Transverse colon (tissue), 4 donors: Measurements from ENCODE around the gene C2. TPM values are rescaled to one million over a fixed set of nuclear protein-coding genes. Genes with fewer than 3 reads are reported as not detected.
"Not testable (repeated sequence)": the region's sequence is repeated elsewhere in the genome, so short reads cannot be mapped to it uniquely, and the experiment has no call there.

ENCODE experiments used
- DNase-seq: peaks from one replicate; pipeline ENCODE4 v3.0.0-alpha.2; 2019
- H3K27ac ChIP-seq, 4 donors: fragments of 200-600 bp; sonication (generic); 2 replicates each; pipeline ENCODE4 v1.5.1; 2016 to 2018; ENCODE audit warnings: inconsistent platforms in 4 of 4
- H3K27me3 ChIP-seq: fragments of 200-600 bp; sonication (generic); 2 replicates; pipeline ENCODE4 v1.5.1; 2017; ENCODE audit warnings: inconsistent platforms
- H3K36me3 ChIP-seq, 4 donors: fragments of 200-600 bp; sonication (generic); 2 replicates each; pipeline ENCODE4 v1.5.1; 2017 to 2019; ENCODE audit warnings: inconsistent platforms in 4 of 4
- H3K4me1 ChIP-seq, 4 donors: fragments of 200-600 bp; sonication (generic); 2 replicates each; pipeline ENCODE4 v1.5.1; 2017 to 2020; ENCODE audit warnings: inconsistent platforms in 4 of 4
- H3K4me3 ChIP-seq, 4 donors: fragments of 200-600 bp; sonication (generic); 1 replicate in 1 of 4; 2 replicates in 3 of 4; pipeline versions ENCODE4 v1.5.1 to v1.6.1; 2017 to 2019; ENCODE audit warnings: inconsistent platforms in 4 of 4
- H3K9me3 ChIP-seq, 2 donors: fragments of 200-600 bp; sonication (generic); 2 replicates each; pipeline ENCODE4 v1.5.1; 2017 to 2019; ENCODE audit warnings: inconsistent platforms in 2 of 2
- EP300 ChIP-seq: sonication (generic); formaldehyde crosslinking; IDR thresholded peaks from one replicate; pipeline ENCODE4 v1.6.1; 2017; ENCODE audit warnings: antibody characterized with exemption, low read depth
- POLR2A ChIP-seq: fragments of 450-650 bp; IDR thresholded peaks from one replicate; pipeline ENCODE4 v1.6.1; 2016; ENCODE audit warnings: antibody characterized with exemption, mild to moderate bottlenecking, moderate library complexity
- POLR2AphosphoS5 ChIP-seq, 3 donors: sonication (generic); formaldehyde crosslinking; IDR thresholded peaks; one replicate each; pipeline ENCODE4 v1.6.1; 2016; ENCODE audit warnings: antibody characterized with exemption in 3 of 3
- WGBS, 2 donors: methylation state at CpG; one replicate each; pipeline ENCODE4 v1.1.5; 2018; ENCODE audit warnings: low coverage in 1 of 2; 5-methylcytosine and 5-hydroxymethylcytosine counted together
- in situ Hi-C, 4 donors: fragments of 200-750 bp; cut with MboI; loops; one replicate each; pipeline versions ENCODE4 v1.15.0 to v1.15.1; 2017; ENCODE audit warnings: low sequenced_read_pairs in 3 of 4, low pct_ligation_motif_present in 1 of 4, low pct_unique_long_range_greater_than_20kb in 1 of 4
- intact Hi-C: fragments of 100-400 bp; cut with DNase I; formaldehyde crosslinking; loops from one replicate; pipeline ENCODE4 v1.15.1; 2023; ENCODE audit warnings: low total_unique reads
- total RNA-seq, 4 donors: library from RNA; depleted of rRNA; stranded (reverse); fragments of >200 nt; gene quantifications; one replicate each; pipeline ENCODE4 v1.1.0, GENCODE V29; 2016
- TF ChIP-seq, protein P1 (sequence below), 5 experiments: fragments of 200-600 bp in 3 of 5; fragments of 450-650 bp in 2 of 5; sonication (generic) in 3 of 5; IDR thresholded peaks; 1 replicate in 2 of 5; 2 replicates in 3 of 5; pipeline ENCODE4 v1.5.1; 2016 to 2017; ENCODE audit warnings: antibody characterized with exemption in 5 of 5, inconsistent platforms in 3 of 5, mild to moderate bottlenecking in 2 of 5, moderate library complexity in 1 of 5

C2 gene
- total RNA-seq, 4 donors from 2014 or later: 4.6 to 9.4 (median 7.5) TPM

DNA sequence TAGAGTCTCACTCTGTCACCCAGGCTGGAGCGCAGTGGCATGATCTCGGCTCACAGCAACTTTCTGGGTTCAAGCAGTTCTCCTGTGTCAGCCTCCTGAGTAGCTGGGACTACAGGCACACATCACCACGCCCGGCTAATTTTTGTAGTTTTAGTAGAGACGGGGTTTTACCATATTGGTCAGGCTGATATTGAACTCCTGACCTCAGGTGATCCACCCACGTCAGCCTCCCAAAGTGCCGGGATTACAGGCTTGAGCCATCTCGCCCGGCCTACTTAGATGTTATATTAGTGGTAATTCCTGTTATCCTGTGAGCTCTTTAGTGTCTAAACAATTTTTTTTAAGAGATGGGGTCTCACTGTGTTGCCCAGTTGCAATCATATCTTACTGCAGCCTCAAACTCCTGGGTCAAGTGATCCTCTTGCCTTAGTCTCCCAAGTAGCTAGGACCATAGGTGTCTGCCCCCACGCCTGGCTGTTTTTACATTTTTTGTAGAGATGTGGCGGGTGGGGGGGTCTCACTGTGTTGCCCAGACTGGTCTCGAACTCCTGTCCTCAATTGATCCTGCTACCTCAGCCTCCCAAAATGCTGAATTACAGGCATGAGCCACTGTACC lies 50.4 kb downstream of the C2 start:
- DNase-seq: no peak
- peaks cover 6 to 9% (median 7%) of the 10 kb centered on the region in 4 donors for H3K4me1 ChIP-seq
- intact Hi-C loops: no loop called here
- 95 to 96% methylated on average over 5 to 12 of the region's 12 CpGs for WGBS, 2 donors
- peaks cover 0 to 5% (median 2%) of the 10 kb centered on the region in 4 donors for H3K36me3 ChIP-seq
- H3K27ac ChIP-seq: no peak overlapping the region
- no peaks in the 10 kb centered on the region for H3K9me3 ChIP-seq
- in situ Hi-C loops: no loop called here
- H3K4me3 ChIP-seq: no peak overlapping the region
- TF ChIP-seq EP300: no peak
- TF ChIP-seq POLR2AphosphoS5 (IDR thresholded peaks at IDR 0.05): no peak
- TF ChIP-seq, protein P1, sequence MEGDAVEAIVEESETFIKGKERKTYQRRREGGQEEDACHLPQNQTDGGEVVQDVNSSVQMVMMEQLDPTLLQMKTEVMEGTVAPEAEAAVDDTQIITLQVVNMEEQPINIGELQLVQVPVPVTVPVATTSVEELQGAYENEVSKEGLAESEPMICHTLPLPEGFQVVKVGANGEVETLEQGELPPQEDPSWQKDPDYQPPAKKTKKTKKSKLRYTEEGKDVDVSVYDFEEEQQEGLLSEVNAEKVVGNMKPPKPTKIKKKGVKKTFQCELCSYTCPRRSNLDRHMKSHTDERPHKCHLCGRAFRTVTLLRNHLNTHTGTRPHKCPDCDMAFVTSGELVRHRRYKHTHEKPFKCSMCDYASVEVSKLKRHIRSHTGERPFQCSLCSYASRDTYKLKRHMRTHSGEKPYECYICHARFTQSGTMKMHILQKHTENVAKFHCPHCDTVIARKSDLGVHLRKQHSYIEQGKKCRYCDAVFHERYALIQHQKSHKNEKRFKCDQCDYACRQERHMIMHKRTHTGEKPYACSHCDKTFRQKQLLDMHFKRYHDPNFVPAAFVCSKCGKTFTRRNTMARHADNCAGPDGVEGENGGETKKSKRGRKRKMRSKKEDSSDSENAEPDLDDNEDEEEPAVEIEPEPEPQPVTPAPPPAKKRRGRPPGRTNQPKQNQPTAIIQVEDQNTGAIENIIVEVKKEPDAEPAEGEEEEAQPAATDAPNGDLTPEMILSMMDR (IDR thresholded peaks at IDR 0.05): no peak
- TF ChIP-seq POLR2A: no peak
- H3K27me3 ChIP-seq: no peaks in the 10 kb centered on the region

DNA sequence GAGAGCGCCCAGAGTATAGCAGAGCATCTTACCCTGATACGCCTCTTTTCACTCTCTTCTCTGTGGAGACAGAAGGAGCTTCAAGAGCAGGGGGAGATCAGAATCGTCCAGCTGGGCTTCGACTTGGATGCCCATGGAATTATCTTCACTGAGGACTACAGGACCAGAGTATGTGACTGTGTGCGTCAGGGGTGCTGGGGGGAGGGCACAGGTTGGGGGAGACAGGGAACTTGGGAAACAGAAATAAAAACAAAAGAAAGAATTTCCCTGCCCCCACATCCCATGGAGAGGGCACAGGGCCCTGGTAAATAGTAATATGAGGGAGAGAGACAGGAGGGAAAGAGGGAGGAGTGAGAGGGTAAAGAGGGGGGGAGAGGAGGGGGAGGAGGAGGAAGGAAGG lies 51.3 kb downstream of the C2 start:
- in situ Hi-C loops: no loop called here
- H3K9me3 ChIP-seq: no peaks in the 10 kb centered on the region
- no peak for DNase-seq
- no peak for TF ChIP-seq POLR2AphosphoS5 (IDR thresholded peaks at IDR 0.05)
- TF ChIP-seq, protein P1 (IDR thresholded peaks at IDR 0.05): no peak
- TF ChIP-seq POLR2A: no peak
- TF ChIP-seq EP300: no peak
- no peaks in the 10 kb centered on the region for H3K4me1 ChIP-seq
- H3K4me3 ChIP-seq: no peak overlapping the region
- intact Hi-C loops: no loop called here
- peaks cover 0 to 5% (median 2%) of the 10 kb centered on the region in 4 donors for H3K36me3 ChIP-seq
- no peaks in the 10 kb centered on the region for H3K27me3 ChIP-seq
- H3K27ac ChIP-seq: no peak overlapping the region
- WGBS, 2 donors: 91 to 100% methylated on average over 1 to 5 of the region's 5 CpGs

DNA sequence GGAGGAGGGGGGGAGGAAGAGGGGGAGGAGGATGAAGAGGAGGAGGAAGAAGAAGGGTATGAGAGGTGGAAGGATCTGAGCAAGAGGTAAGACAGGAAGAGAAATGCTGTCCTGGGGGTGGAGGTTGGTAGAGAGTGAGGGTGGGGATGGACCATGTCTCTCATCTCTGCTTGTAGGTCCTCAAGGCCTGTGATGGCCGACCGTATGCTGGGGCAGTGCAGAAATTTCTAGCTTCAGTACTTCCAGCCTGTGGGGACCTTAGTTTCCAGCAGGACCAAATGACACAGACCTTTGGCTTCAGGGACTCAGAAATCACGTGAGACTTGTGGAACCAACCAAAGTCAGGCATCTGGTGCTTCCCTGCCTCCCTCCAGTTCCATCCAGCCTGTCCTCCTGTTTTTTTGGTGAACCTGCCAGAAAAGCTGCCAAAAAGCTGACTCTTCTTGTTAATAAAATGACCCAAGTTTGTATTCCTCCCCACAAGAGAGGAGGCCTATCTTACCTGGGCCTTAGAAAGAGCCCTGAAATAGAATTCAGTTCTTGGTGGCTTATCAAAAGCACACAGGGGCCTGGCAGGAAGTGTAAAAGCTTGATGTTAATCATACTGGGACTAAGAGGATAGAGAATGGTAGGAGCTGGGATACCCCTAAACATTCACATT lies 51.9 kb downstream of the C2 start:
- DNase-seq: no peak
- whole genome bisulfite sequencing, 2 donors: 95% methylated on average over 3 of the region's 3 CpGs; no CpG with 5 or more reads in 1 of the 2 donors
- Histone ChIP-seq H3K36me3 (peaks cover 0 to 5% (median 2%) of the 10 kb centered on the region in 4 donors), H3K27me3 (no peaks in the 10 kb centered on the region), H3K4me1 (no peaks in the 10 kb centered on the region), H3K27ac (no peak overlapping the region), H3K9me3 (no peaks in the 10 kb centered on the region), H3K4me3 (no peak overlapping the region)
- intact Hi-C loops (no loop called here), in situ Hi-C loops (no loop called here)
- TF ChIP-seq POLR2AphosphoS5 (IDR thresholded peaks at IDR 0.05) (no peak), POLR2A (no peak), EP300 (no peak)
- TF ChIP-seq, protein P1 (IDR thresholded peaks at IDR 0.05): no peak

DNA sequence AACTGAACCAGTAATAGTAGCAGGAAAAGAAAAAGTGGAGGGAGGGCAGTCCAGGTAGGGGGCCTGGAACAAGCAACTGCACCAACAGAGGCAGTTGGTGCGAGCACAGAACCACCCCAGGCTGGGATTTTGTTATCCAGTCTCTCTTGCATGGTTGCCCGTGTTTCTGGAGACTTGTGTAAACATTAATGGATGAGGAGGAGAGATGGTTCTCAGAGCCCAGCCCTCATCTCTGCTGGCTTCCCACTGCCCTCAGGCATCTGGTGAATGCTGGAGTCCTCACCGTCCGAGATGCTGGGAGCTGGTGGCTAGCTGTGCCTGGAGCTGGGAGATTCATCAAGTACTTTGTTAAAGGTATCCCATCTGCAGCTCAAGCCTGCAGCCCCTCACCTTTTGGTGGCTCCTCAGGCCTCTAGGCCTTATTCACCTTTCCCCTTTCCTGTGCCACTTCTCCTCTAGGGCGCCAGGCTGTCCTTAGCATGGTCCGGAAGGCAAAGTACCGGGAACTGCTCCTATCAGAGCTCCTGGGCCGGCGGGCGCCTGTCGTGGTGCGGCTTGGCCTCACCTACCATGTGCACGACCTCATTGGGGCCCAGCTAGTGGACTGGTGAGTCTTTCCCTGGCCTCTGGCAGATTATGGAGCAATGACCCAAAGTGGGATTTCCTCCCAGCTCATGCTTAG lies 52.8 kb downstream of the C2 start:
- H3K4me1 ChIP-seq, DNase-seq, H3K4me3 ChIP-seq, H3K27me3 ChIP-seq, H3K36me3 ChIP-seq, intact Hi-C loops, H3K27ac ChIP-seq, in situ Hi-C loops, H3K9me3 ChIP-seq: not testable (repeated sequence)
- 70 to 96% methylated on average over 2 to 5 of the region's 13 CpGs for WGBS, 2 donors

DNA sequence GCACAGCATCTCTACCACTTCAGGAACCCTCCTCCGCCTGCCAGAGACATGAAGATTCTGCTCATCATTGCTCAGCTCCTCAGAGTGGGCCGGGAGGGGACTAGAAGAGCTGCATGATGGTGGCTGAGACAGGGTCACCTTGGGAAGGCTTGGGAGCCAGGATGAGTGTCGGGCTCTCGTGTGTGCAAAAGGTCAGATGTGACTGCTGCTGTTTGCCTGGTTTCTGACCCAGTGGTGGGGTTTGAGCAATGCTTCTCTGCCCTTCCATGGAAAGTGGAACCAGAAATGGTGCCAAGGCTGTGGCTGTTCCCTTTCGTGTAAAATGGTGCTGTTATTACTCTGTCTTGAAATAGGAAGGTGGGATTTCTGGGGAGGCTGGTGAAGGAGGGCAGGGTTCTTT lies 53.5 kb downstream of the C2 start:
- H3K9me3 ChIP-seq, intact Hi-C loops, in situ Hi-C loops, H3K36me3 ChIP-seq, H3K27ac ChIP-seq, H3K4me1 ChIP-seq, H3K27me3 ChIP-seq, H3K4me3 ChIP-seq, DNase-seq: not testable (repeated sequence)
- WGBS, 2 donors: no CpG with 5 or more reads among the region's 5 CpGs

DNA sequence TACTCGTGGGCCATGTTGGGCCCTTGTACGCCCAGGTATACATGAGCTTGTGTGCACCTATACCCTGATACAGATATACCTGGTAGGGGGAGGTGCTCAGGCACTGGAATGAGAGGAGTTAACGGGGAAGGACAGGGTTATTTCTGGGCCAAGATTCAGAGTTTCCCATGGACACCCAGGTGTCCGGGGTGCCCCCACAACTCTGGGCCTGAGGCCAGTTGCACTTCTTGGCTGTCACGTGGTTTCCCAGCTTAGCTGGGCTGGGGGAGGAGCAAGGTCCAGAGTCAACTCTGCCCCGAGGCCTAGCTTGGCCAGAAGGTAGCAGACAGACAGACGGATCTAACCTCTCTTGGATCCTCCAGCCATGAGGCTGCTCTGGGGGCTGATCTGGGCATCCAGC lies 54.2 kb downstream of the C2 start, which contains the start of gene C4A:
TSS of gene C4A (plus strand) at position 314 of the 400 bp plus-strand sequence. CDS start at position 365, 51 bp downstream.
- in situ Hi-C loops, intact Hi-C loops, H3K27ac ChIP-seq: not testable (repeated sequence)

DNA sequence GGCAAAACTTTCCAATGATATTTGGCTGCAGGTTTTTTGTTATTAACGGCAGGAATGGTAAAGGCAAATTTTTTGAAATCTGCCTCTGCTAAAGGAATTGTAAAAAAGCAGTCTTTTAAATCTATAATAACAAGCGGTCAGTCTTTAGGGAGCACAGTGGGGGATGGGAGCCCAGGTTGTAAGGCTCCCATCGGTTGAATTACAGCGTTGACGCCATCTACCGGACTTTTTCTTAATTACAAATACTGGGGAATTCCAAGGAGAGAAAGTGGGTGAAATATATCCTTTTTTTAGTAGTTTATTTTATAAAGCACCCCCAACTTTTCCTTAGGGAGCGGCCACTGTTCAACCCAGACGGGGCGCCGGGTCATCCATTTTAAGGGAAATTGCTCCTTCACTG lies 61.8 kb downstream of the C2 start:
- H3K4me1 ChIP-seq, H3K36me3 ChIP-seq, DNase-seq, H3K27me3 ChIP-seq, H3K4me3 ChIP-seq, H3K9me3 ChIP-seq, H3K27ac ChIP-seq, in situ Hi-C loops, intact Hi-C loops: not testable (repeated sequence)
- no CpG with 5 or more reads among the region's 10 CpGs for WGBS, 2 donors

More for the DNA sequence above, 54.2 kb downstream of the C2 start, which contains the start of gene C4A:
- WGBS, 2 donors: no CpG with 5 or more reads among the region's 7 CpGs
- not testable (repeated sequence) for H3K9me3 ChIP-seq, DNase-seq, H3K4me1 ChIP-seq, H3K36me3 ChIP-seq, H3K4me3 ChIP-seq, H3K27me3 ChIP-seq
